Measurements from ENCODE around the gene DES.

DES gene

DNA sequence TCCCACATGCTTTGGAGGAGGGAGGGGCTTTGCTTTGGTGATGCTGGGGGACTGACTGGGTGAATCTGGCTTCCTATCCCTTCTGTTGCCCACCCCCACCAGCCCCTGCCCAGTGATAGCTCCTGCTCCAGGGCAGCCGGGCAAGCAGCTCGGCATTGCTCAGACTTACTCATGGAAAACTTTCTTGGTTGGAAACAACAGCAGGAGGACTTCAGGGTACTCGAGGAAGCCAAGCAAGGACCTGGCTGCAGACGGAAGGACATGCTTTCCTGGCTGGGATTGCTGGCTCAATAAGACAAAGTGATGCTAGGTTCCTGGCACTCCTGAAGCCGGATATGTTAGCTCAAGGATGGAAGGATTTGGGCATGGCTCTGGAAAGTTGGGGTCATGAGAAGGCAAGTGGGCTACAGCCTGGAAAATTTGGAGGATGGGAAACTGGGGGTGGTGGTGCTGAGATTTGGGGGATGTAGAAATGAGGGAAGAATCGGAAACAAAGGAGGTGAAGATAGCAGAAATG, 19.6 kb downstream of the DES start:
- no peak for DNase-seq (ENCODE audit: low read depth in 4 of 4, low spot score in 1 of 4)

DNA sequence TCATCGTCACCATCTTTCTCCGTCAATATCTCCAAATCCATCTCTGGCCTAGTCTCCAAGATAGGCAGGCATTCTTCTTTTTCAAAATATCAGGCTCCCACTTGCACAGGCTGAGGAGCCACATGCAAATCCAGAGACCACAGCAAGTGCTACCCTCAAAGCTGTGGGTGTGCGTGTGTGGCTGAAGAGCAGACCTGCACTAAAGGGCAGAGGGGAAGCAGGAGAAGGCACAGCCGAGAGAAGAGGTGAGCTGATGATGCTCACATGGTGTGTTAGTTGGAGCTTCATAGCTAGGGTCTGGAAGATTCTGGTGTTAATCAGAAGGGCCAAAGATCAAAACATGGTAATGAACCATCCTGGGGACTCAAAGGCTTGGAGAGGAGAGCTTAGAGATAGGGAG, 20.3 kb downstream of the DES start:
- no peak for DNase-seq (ENCODE audit: low read depth in 4 of 4, low spot score in 1 of 4)

GRCh38 chr2:219439506-219439905, 21.3 kb downstream of the DES start:
- DNase-seq (ENCODE audit: low read depth in 4 of 4, low spot score in 1 of 4), result no peak

- DNase-seq (ENCODE audit: low read depth in 4 of 4, low spot score in 1 of 4), result no peak
These were observed 22.4 kb downstream of the DES start for GRCh38 chr2:219440388-219441256.

GRCh38 chr2:219441451-219442255, 23.5 kb downstream of the DES start:
- DNase-seq (ENCODE audit: low read depth in 4 of 4, low spot score in 1 of 4), result peak in 2 of 4 experiments; percentile 20 to 48

- DNase-seq (ENCODE audit: low read depth in 4 of 4, low spot score in 1 of 4), result no peak
These were observed 24.3 kb downstream of the DES start for GRCh38 chr2:219442256-219443015.

DNA sequence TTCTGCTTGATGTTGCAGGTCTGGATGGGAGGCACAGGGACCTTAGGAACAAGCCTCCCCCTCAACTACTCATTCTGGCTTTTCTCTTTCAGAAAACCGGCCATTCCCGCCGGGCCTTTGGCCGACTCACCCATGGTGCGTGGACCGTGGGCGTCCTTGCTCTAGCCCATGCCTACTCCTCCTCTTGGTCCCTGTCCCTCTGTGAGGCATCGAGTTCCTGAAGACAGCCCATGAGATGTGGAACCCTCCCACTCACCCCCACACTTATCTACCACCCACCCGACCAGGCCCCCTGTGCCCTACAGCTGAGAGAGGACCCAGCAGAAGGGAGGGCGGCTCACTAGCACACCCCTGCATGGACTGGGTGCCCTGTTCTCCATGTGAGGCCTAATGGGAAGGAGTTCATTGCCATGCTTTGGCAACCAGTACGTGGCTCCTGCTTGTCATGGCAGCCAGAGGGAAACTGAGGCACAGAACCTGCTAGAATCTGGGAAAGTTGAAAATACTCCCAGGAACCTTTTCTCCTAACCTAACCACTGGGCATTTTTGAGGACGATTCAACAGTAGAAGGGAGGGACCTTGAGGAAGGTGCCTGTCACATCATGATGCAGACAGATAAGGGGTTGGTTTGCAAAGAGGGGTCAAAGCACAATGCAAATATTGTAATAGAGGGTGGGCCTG, 25.0 kb downstream of the DES start:
- DNase-seq (ENCODE audit: low read depth in 4 of 4, low spot score in 1 of 4), result no peak

DNA sequence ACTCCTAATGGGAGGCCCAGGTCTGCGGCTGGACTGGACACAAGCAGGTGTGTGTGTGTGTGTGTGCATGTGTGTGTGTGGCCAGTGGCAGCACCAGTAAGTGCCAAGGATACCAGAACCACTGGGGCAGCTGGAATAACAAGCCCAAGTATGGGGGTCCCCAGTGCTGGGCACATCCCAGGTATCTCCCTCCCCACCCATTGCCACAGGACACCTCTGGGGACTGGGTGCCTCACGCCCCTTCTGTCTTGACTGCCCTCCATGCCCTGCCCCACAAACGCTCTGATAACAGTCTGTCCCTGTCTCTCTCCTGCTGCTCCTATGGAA, 25.5 kb downstream of the DES start:
- no peak for DNase-seq (ENCODE audit: low read depth in 4 of 4, low spot score in 1 of 4)

DNA sequence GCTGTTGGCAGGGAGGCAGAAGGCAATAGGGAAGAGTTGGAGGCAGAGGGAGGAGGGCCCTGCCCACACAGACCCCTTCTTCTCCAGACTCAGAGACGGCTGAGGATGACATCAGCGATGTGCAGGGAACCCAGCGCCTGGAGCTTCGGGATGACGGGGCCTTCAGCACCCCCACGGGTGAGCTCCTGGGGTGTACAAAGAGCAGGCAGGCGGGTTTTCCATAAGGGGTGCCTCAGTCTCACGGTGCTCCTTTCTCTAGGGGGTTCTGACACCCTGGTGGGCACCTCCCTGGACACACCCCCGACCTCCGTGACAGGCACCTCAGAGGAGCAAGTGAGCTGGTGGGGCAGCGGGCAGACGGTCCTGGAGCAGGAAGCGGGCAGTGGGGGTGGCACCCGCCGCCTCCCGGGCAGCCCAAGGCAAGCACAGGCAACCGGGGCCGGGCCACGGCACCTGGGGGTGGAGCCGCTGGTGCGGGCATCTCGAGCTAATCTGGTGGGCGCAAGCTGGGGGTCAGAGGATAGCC, 26.5 kb downstream of the DES start:
- no peak for DNase-seq (ENCODE audit: low read depth in 4 of 4, low spot score in 1 of 4)

GRCh38 chr2:219445220-219445640, 27.1 kb downstream of the DES start:
- DNase-seq (ENCODE audit: low read depth in 4 of 4, low spot score in 1 of 4), result no peak

- DNase-seq (ENCODE audit: low read depth in 4 of 4, low spot score in 1 of 4), result no peak
These were observed 27.9 kb downstream of the DES start for GRCh38 chr2:219446101-219446504.

DNA sequence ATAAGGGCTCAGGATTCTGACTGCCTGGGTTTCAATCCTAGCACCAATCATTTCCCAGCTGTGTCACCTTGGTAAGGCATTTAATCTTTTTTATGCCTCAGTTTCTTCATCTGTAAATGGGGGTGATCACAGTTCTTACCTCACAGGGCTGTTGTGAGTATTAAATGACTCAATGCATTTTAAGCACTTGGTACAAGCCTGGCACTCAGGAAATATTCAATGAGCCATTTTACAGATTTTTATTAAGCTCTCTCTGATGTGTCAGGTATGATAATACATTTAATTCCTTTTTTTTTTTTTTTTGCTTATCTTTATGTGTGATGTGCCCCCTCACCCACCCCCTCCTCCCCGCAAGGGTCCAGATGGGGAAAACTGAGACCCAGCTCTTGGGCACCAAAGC, 28.5 kb downstream of the DES start:
- no peak for DNase-seq (ENCODE audit: low read depth in 4 of 4, low spot score in 1 of 4)

DNA sequence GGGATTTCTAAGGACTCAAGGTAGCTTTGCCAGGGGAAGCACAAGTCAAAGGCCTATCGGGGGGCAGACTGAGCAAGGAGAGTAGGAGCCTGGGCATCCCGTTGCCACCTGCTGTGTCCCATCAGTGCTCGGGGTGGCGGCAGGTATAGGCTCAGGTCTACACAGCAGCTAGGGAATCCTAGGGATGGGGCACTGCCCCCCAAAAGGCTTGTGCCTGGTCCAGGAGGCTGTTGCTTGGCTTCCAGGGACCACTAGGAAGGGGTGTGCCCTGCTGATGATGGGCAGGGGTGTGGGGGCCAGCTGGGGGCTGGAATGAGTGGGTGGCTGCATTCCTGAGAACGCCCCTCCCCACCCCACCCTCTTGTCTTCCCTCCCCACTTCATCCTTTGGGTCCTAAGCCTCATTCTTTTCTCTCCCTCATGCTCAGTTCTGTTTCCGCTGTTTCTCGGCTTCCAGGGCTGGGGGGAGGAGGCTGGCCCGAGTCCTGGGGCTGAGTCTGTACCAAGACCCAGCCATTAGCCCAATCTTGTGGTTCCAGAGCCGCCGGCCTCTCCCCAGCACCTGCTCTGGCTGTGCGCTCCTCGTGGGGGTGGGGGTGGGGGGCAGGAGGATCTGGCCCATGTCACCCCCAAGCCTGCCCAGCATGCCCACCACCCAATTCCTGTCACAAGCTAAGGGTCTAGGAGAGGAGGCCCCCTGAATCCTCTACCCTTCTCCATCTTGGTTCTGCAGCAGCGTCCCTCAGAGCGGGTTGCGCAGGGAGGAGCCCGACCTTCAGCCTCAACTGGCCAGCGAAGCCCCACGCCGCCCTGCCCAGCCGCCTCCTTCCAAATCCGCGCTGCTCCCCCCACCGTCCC, 29.3 kb downstream of the DES start:
- DNase-seq (ENCODE audit: low read depth in 4 of 4, low spot score in 1 of 4), result no peak

- DNase-seq (ENCODE audit: low read depth in 4 of 4, low spot score in 1 of 4), result no peak
These were observed 30.1 kb downstream of the DES start for GRCh38 chr2:219448099-219448775.

GRCh38 chr2:219448776-219449341, 30.7 kb downstream of the DES start:
- no peak for DNase-seq (ENCODE audit: low read depth in 4 of 4, low spot score in 1 of 4)

- no peak for DNase-seq (ENCODE audit: low read depth in 4 of 4, low spot score in 1 of 4)
These were observed 31.4 kb downstream of the DES start for GRCh38 chr2:219449609-219450008.

DNA sequence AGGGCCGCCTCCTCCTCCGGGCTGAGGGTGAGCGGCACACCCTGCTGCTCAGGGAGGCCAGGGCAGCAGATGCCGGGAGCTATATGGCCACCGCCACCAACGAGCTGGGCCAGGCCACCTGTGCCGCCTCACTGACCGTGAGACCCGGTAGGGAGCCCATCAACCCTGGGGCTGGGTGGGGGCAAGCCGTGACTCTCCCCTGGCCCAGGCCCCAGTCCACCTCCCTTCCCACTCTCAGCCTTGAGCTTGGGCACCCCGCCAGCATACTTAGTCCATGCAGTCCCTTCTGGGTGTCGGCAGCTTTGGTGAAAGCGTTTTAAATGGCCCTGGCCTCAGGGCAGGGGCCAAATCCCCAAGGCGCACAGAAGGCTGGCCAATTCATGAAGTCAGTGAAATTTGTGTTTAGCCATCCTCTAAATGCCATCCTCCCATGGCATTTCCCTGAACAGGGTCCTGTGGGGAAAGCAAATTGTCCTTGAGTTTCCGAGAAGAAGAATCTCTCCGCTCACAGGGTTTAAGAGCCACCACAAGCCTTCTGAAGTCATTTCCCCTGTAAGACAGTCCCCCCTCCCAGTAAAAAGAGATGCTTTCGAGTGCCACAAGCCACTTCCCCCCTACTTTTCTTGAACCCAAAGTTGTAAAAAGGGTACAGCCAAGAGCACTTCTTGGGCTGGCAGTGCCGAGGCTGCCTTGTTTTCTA, 33.6 kb downstream of the DES start:
- DNase-seq (ENCODE audit: low read depth in 4 of 4, low spot score in 1 of 4), result no peak
